GM23248 (cell line): Measurements from ENCODE around the gene NDUFB6. TPM values are rescaled to one million over a fixed set of nuclear protein-coding genes. Genes with fewer than 3 reads are reported as not detected.

ENCODE experiments used
- DNase-seq: peaks from one replicate; pipeline ENCODE4 v3.0.0-alpha.2; 2015
- H2AFZ ChIP-seq: fragments of 200-600 bp; sonication (generic); 2 replicates; pipeline ENCODE4 v1.6.1; 2016; ENCODE audit warnings: antibody characterized with exemption
- H3F3A ChIP-seq: fragments of 200-600 bp; sonication (generic); 2 replicates; pipeline ENCODE4 v1.6.1; 2016; ENCODE audit warnings: mild to moderate bottlenecking, antibody characterized with exemption, mixed run types; ENCODE audit not compliant: insufficient read depth
- H3K27ac ChIP-seq: fragments of 200-600 bp; sonication (generic); 2 replicates; pipeline ENCODE4 v1.5.1; 2016; ENCODE audit warnings: mild to moderate bottlenecking
- H3K27me3 ChIP-seq: fragments of 200-600 bp; sonication (generic); replicated peaks from 2 replicates; pipeline ENCODE4 v1.6.1; 2016; ENCODE audit warnings: mild to moderate bottlenecking; ENCODE audit not compliant: insufficient read depth
- H3K36me3 ChIP-seq: fragments of 200-600 bp; sonication (generic); 2 replicates; pipeline ENCODE4 v1.6.1; 2016; ENCODE audit warnings: low read depth, mild to moderate bottlenecking
- H3K4me1 ChIP-seq: fragments of 200-600 bp; sonication (generic); 2 replicates; pipeline ENCODE4 v1.6.1; 2016; ENCODE audit warnings: mild to moderate bottlenecking; ENCODE audit not compliant: insufficient read depth
- H3K4me2 ChIP-seq: fragments of 200-600 bp; sonication (generic); one replicate; pipeline ENCODE4 v1.6.1; 2016; ENCODE audit warnings: mild to moderate bottlenecking; ENCODE audit not compliant: unreplicated experiment
- H3K4me3 ChIP-seq: fragments of 200-600 bp; sonication (generic); 2 replicates; pipeline ENCODE4 v1.5.1; 2016; ENCODE audit warnings: mild to moderate bottlenecking
- H3K79me2 ChIP-seq: fragments of 200-600 bp; sonication (generic); 2 replicates; pipeline ENCODE4 v1.6.1; 2016; ENCODE audit warnings: mild to moderate bottlenecking; ENCODE audit not compliant: insufficient read depth
- H3K9ac ChIP-seq: fragments of 200-600 bp; sonication (generic); 2 replicates; pipeline ENCODE4 v1.6.1; 2016; ENCODE audit warnings: mild to moderate bottlenecking
- H3K9me2 ChIP-seq: fragments of 200-600 bp; sonication (generic); 2 replicates; pipeline ENCODE4 v1.6.1; 2016; ENCODE audit warnings: mixed run types, mild to moderate bottlenecking, moderate library complexity; ENCODE audit not compliant: insufficient read depth
- H3K9me3 ChIP-seq: fragments of 200-600 bp; sonication (generic); one replicate; pipeline ENCODE4 v1.6.1; 2017; ENCODE audit warnings: low read depth
- H4K20me1 ChIP-seq: fragments of 200-600 bp; sonication (generic); 2 replicates; pipeline ENCODE4 v1.6.0; 2016; ENCODE audit not compliant: insufficient read depth
- EZH2 ChIP-seq: fragments of 200-600 bp; sonication (generic); IDR thresholded peaks from 2 replicates; pipeline ENCODE4 v1.6.1; 2018; ENCODE audit warnings: antibody characterized with exemption, mild to moderate bottlenecking; ENCODE audit not compliant: insufficient read depth, poor library complexity, severe bottlenecking
- EZH2phosphoT487 ChIP-seq: fragments of 200-600 bp; sonication (generic); IDR thresholded peaks from 2 replicates; pipeline ENCODE4 v1.6.1; 2018; ENCODE audit warnings: antibody characterized with exemption, moderate library complexity, mild to moderate bottlenecking, low read depth; ENCODE audit not compliant: insufficient read depth
- WGBS, 2 experiments: methylation state at CpG; one replicate each; pipeline ENCODE4 v1.1.6; 2015 to 2017; ENCODE audit warnings: low lambda C conversion rate in 2 of 2, low coverage in 1 of 2; ENCODE audit errors: missing lambda C conversion rate in 2 of 2; 5-methylcytosine and 5-hydroxymethylcytosine counted together
- in situ Hi-C: fragments of 300-500 bp; cut with MboI; formaldehyde crosslinking; loops from 2 replicates; pipeline ENCODE4 v1.15.0; 2020
- polyA plus RNA-seq: library from polyadenylated mRNA; unstranded; fragments of >200 nt; fragmentation: Nextera tagmentation; extraction: Ambion mirVana; gene quantifications from 2 replicates; pipeline ENCODE4 v1.2.1, GENCODE V29; 2016
- total RNA-seq: library from RNA; depleted of rRNA; stranded (reverse); fragments of >200 nt; shearing (Covaris generic); gene quantifications from 2 replicates; pipeline ENCODE4 v1.2.3, GENCODE V29; 2014

Gene NDUFB6
- total and polyA plus RNA-seq, 2 experiments from 2014 or later, result 31.8 to 172 TPM

DNA sequence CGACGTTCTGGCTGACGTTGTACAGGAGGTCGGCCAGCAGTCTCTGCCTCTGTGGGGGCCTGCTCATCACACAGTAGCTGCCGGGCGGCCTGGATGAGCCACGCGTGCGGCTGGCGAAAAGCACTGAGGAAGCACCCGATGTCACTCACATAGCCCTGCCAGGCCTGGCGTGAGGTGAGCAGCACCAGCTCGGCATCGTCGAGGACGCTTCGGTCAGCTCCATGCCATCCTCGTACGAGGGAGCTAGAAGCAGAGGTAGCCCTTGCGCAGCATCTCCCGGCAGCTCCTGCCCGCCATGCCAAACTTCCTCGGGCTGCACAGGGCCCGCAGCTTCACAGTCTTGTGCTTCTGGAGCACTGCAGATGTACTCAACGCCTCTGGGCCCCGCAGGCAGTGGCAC, 6.2 kb downstream of the NDUFB6 start:
- TF ChIP-seq EZH2phosphoT487, result no peak
- no peak for TF ChIP-seq EZH2
- no peak overlapping the region for H2AFZ ChIP-seq

DNA sequence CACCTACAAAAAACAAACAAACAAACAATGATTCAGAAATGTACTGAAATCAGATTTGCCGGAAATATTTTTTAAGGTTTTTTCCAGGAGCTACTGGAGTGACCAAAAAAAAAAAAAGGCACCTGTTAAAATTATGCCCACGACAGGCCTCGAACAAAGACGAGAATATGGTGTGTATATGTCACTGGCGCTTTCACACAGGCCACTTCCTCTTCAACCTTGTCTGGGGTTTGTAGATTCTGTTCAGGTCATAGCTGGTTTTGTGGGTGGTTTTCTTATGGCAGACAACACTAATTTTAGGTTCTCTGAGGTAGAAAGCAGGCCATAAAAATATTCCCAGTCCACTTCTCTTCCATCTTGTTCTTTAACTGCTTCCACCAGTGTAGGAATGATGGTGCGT, 7.0 kb downstream of the NDUFB6 start:
- no peaks in the 10 kb centered on the region for H3F3A ChIP-seq
- peaks cover 95% of the 10 kb centered on the region for H3K79me2 ChIP-seq
- no peaks in the 10 kb centered on the region for H3K9me3 ChIP-seq
- no peaks in the 10 kb centered on the region for H3K27me3 ChIP-seq
- H3K4me2 ChIP-seq, result no peak overlapping the region
- no peak overlapping the region for H3K4me3 ChIP-seq
- DNase-seq, result no peak
- no peak overlapping the region for H3K9ac ChIP-seq
- H3K4me1 ChIP-seq, result no peaks in the 10 kb centered on the region; the same call in 1 of the 2 replicates
- TF ChIP-seq EZH2, result no peak
- TF ChIP-seq EZH2phosphoT487, result no peak
- no peaks in the 10 kb centered on the region for H4K20me1 ChIP-seq
- H2AFZ ChIP-seq, result no peak overlapping the region
- in situ Hi-C loops, result loop anchor here (10.0 kb wide), 1 partner anchor 171 kb away; no protein-coding TSS in a partner anchor
- no peak overlapping the region for H3K27ac ChIP-seq
- H3K36me3 ChIP-seq, result peaks cover 8% of the 10 kb centered on the region; the same call in 1 of the 2 replicates
- 93 to 96% methylated on average over 6 of the region's 6 CpGs for WGBS, 2 experiments
- H3K9me2 ChIP-seq, result no peaks in the 10 kb centered on the region

More for the DNA sequence above, 6.2 kb downstream of the NDUFB6 start:
- Histone ChIP-seq H4K20me1 (no peaks in the 10 kb centered on the region), H3K79me2 (peaks cover 95% of the 10 kb centered on the region), H3K4me1 (peaks cover 8% of the 10 kb centered on the region), H3K9me2 (no peaks in the 10 kb centered on the region), H3K27me3 (no peaks in the 10 kb centered on the region), H3K9ac (no peak overlapping the region), H3K36me3 (peaks cover 8% of the 10 kb centered on the region; the same call in 1 of the 2 replicates), H3K27ac (no peak overlapping the region), H3K4me2 (no peak overlapping the region), H3K9me3 (no peaks in the 10 kb centered on the region), H3F3A (no peaks in the 10 kb centered on the region), H3K4me3 (no peak overlapping the region)
- in situ Hi-C loops, result loop anchor here (10.0 kb wide), 1 partner anchor 172 kb away; no protein-coding TSS in a partner anchor
- DNase-seq, result no peak
- WGBS, 2 experiments, result 96 to 97% methylated on average over 24 of the region's 26 CpGs

DNA sequence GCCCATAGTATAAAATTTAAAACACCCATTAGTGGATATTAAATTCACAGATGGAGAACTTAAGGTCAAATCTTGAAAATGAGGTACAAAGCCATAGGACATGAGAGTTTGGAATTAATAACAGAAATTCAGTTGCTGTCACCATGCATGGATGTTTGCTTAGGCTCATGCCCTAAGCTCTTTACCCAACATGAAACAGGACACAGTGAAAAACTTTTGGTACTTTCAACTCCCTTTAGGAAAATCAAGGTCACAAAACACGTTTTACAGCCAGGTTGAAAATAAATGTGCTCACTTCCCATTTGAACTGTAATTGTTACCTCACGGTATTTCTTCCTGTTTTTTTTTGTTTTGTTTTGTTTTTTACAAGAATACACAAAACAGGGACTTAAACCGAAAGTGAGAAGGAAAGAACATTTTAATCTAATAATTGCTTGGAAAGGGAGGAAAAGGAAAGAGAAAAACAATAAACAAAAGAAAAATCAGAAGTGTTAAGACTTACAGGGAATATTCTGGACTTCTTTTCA, 14.5 kb downstream of the NDUFB6 start:
- Histone ChIP-seq H2AFZ (no peak overlapping the region), H3K27ac (no peak overlapping the region), H3K36me3 (no peaks in the 10 kb centered on the region), H3K79me2 (peaks cover 98% of the 10 kb centered on the region), H3K9ac (no peak overlapping the region), H3K4me2 (no peak overlapping the region), H3K27me3 (no peaks in the 10 kb centered on the region), H3K4me3 (no peak overlapping the region), H3K9me2 (no peaks in the 10 kb centered on the region), H3K9me3 (no peaks in the 10 kb centered on the region), H3F3A (peaks cover 9% of the 10 kb centered on the region; the same call in 1 of the 2 replicates), H3K4me1 (0 out of 2 replicates have a peak, but pooled peaks cover 2% of the 10 kb centered on the region), H4K20me1 (no peaks in the 10 kb centered on the region)
- WGBS, 2 experiments, result 69 to 70% methylated on average over 3 of the region's 3 CpGs
- no peak for DNase-seq
- in situ Hi-C loops, result no loop called here
- TF ChIP-seq EZH2 (no peak), EZH2phosphoT487 (no peak)

DNA sequence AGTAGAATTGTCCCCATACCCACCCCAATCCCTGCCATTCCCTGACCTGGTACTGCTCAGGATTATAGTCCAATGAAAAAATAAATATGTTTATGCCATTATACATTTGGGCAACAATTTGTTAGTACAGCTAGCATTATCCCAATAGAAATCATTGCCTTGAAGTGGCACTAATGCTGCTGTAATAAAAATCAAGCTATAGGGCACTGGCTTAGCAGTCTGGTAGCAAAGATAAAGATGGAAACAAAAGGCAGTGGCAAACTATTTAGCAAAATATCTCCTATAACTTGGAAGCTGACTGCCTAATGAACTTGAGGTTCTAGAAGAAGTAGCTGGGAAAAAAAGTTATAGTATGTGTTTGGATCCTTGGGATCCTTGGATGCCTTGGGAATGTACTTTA, 18.4 kb downstream of the NDUFB6 start:
- no peak overlapping the region for H3K27ac ChIP-seq
- no peak overlapping the region for H3K4me2 ChIP-seq
- H3K9me3 ChIP-seq, result no peaks in the 10 kb centered on the region
- H3K4me1 ChIP-seq, result peaks cover 10% of the 10 kb centered on the region; the same call in 1 of the 2 replicates
- no peaks in the 10 kb centered on the region for H3K36me3 ChIP-seq
- in situ Hi-C loops, result no loop called here
- H3K79me2 ChIP-seq, result peaks cover 88% of the 10 kb centered on the region
- no peak overlapping the region for H3K4me3 ChIP-seq
- no peaks in the 10 kb centered on the region for H4K20me1 ChIP-seq
- no peak overlapping the region for H2AFZ ChIP-seq
- DNase-seq, result no peak
- H3F3A ChIP-seq, result peaks cover 33% of the 10 kb centered on the region
- no peaks in the 10 kb centered on the region for H3K27me3 ChIP-seq
- TF ChIP-seq EZH2, result no peak
- no peak for TF ChIP-seq EZH2phosphoT487
- H3K9ac ChIP-seq, result no peak overlapping the region
- no peaks in the 10 kb centered on the region for H3K9me2 ChIP-seq

DNA sequence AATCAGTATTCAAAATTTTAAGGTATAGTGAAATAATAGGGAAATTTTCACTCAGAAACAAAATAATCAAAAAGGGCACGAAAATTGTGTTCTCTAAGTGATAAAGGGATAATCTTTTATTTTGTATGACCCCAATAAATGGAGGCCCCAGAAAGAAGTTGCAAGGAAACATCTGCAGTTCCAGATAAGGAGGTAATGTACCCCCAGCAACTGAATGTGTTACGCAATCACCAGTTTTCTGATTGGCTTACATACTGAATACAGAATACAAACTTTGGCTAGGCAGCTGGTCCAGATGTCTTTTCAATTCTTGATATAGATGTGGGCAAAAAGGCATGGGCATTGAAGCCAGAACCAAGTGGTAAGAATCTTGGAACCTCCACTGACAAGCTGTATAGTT, 18.9 kb downstream of the NDUFB6 start:
- no peak overlapping the region for H3K4me2 ChIP-seq
- DNase-seq, result peak; percentile 11
- no peaks in the 10 kb centered on the region for H3K36me3 ChIP-seq
- H3K9me3 ChIP-seq, result no peaks in the 10 kb centered on the region
- H3K27ac ChIP-seq, result peak overlapping the region; percentile 98; the same call in 1 of the 2 replicates
- peaks cover 33% of the 10 kb centered on the region for H3F3A ChIP-seq
- peaks cover 88% of the 10 kb centered on the region for H3K79me2 ChIP-seq
- H3K4me1 ChIP-seq, result peaks cover 14% of the 10 kb centered on the region; the same call in 1 of the 2 replicates
- 96 to 98% methylated on average over 2 of the region's 2 CpGs for WGBS, 2 experiments
- H4K20me1 ChIP-seq, result no peaks in the 10 kb centered on the region
- in situ Hi-C loops, result no loop called here
- H3K4me3 ChIP-seq, result no peak overlapping the region
- no peak overlapping the region for H2AFZ ChIP-seq
- H3K9ac ChIP-seq, result no peak overlapping the region
- H3K9me2 ChIP-seq, result no peaks in the 10 kb centered on the region
- H3K27me3 ChIP-seq, result no peaks in the 10 kb centered on the region
- no peak for TF ChIP-seq EZH2phosphoT487
- TF ChIP-seq EZH2, result no peak
